ENCODE measurements around the gene TMBIM1.

Gene TMBIM1

DNA sequence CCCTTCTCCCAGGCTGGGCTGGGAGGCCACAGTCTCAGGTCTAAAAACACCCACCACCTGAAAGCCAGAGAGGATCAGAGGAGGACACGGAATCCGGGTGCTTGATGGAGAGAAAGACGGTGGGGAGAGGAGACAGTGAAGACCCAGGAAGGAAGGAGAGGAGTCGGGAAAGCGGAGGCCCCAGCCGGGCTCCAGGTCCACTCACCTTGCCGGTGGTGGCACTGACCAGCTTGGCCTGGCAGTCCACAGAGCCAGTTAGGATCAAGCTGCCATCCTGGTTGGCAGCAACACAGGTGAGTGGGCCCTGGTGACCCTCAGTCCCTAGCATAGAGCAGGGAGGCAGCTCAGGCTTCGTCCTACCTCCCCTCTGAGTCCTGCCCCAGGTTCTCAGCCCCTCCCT is 26.7 kb downstream of the TMBIM1 start:
- TF ChIP-seq, protein P1, sequence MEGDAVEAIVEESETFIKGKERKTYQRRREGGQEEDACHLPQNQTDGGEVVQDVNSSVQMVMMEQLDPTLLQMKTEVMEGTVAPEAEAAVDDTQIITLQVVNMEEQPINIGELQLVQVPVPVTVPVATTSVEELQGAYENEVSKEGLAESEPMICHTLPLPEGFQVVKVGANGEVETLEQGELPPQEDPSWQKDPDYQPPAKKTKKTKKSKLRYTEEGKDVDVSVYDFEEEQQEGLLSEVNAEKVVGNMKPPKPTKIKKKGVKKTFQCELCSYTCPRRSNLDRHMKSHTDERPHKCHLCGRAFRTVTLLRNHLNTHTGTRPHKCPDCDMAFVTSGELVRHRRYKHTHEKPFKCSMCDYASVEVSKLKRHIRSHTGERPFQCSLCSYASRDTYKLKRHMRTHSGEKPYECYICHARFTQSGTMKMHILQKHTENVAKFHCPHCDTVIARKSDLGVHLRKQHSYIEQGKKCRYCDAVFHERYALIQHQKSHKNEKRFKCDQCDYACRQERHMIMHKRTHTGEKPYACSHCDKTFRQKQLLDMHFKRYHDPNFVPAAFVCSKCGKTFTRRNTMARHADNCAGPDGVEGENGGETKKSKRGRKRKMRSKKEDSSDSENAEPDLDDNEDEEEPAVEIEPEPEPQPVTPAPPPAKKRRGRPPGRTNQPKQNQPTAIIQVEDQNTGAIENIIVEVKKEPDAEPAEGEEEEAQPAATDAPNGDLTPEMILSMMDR (IDR thresholded peaks at IDR 0.05; ENCODE audit: low read depth, low read length): no peak

DNA sequence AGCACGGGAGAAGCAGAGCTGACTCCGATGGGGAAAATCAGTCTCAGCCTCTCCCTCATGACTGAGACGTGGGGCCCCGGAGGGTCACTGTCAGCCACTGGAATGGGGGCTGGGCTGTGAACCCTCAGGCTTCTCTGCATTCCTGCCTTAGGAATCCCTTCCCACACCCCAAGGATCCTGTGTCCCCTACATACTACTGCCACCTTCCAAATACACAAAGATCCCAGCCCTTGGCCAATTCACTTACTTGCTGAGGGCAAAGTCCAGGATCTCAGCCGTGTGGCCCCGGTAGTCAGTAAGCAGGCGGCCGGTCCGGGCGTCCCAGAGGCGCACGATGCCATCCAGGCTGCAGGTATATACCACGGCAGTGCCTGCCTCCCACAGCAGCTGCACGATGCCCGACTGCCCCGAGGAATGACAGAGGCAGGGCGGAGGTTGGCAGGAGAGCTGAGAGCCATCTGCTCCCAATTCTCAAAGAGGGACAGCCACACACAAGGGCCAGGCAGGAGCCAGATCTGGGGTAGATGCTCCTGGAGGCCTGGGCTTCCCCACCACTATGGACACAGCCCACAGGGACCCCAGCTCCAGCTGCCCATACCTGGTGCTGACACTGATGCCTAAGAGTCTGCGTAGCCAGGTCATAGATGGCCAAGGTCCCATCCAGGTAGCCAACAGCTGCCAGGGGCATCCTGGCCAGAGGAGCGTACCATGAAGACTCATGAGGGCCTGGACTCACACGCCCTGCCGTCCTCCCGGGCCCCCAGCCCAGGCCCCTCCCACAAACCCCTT is 27.3 kb downstream of the TMBIM1 start:
- in situ Hi-C loops (cut with HindIII; ENCODE audit: low sequenced_read_pairs): no loop called here
- H3K4me3 ChIP-seq (ENCODE audit: low read depth, low read length): no peak overlapping the region
- no peak for DNase-seq (ENCODE audit: low read depth, low spot score)
- TF ChIP-seq, protein P1 (IDR thresholded peaks at IDR 0.05; ENCODE audit: low read depth, low read length): no peak

More for the DNA sequence above, 26.7 kb downstream of the TMBIM1 start:
- DNase-seq (ENCODE audit: low read depth, low spot score): no peak
- in situ Hi-C loops (cut with HindIII; ENCODE audit: low sequenced_read_pairs): no loop called here
- no peak overlapping the region for H3K4me3 ChIP-seq (ENCODE audit: low read depth, low read length)

DNA sequence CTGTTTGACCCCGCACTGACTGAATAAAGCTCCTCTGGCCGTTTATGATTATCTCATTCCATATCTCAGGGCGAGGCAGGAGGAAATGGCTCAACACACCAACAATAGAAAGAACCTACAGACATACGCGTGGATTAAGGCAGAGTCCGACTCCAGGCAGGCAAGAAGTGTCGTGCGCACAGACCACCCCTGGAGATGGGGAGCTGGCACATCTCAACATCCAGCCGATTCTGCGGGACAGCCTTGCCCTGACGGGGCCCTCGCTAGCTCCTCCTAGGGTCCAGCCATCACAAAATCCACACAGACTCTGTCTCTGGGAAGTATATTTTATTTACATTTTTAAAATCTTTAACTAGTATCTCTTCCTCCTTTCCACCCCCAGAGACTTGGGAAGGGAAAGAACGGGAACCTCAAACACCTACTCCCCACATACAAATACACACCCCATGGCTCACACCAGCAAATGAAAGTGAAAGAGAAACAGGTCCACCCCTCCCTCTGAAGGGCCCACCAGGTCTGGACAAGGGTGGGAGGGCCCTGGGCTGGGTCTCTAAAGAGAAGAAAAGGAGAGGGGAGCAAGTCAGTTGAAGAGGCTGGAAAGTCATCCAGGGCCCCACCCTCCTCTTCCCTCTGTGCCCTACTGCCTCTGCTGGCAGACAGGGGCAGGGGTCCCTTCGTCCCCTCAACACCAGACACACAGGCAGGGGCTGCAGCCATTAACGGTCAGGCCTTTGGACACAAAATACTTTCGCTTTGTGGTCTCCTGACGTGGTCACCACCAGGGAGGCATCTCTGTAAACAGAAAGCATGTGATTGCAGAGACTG is 28.3 kb downstream of the TMBIM1 start:
- in situ Hi-C loops (cut with HindIII; ENCODE audit: low sequenced_read_pairs): no loop called here
- no peak for DNase-seq (ENCODE audit: low read depth, low spot score)
- H3K4me3 ChIP-seq (ENCODE audit: low read depth, low read length): no peak overlapping the region
- TF ChIP-seq, protein P1 (IDR thresholded peaks at IDR 0.05; ENCODE audit: low read depth, low read length): peak; percentile 15

DNA sequence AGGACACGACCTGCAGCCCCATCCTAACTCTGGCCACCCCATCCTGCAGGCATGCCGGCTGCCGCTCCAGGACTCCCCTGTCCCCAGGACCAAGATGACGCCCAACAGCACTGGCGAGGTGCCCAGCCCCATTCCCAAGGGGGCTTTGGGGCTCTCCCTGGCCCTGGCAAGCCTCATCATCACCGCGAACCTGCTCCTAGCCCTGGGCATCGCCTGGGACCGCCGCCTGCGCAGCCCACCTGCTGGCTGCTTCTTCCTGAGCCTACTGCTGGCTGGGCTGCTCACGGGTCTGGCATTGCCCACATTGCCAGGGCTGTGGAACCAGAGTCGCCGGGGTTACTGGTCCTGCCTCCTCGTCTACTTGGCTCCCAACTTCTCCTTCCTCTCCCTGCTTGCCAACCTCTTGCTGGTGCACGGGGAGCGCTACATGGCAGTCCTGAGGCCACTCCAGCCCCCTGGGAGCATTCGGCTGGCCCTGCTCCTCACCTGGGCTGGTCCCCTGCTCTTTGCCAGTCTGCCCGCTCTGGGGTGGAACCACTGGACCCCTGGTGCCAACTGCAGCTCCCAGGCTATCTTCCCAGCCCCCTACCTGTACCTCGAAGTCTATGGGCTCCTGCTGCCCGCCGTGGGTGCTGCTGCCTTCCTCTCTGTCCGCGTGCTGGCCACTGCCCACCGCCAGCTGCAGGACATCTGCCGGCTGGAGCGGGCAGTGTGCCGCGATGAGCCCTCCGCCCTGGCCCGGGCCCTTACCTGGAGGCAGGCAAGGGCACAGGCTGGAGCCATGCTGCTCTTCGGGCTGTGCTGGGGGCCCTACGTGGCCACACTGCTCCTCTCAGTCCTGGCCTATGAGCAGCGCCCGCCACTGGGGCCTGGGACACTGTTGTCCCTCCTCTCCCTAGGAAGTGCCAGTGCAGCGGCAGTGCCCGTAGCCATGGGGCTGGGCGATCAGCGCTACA is 29.4 kb downstream of the TMBIM1 start:
- DNase-seq (ENCODE audit: low read depth, low spot score): no peak
- in situ Hi-C loops (cut with HindIII; ENCODE audit: low sequenced_read_pairs): no loop called here
- TF ChIP-seq, protein P1 (IDR thresholded peaks at IDR 0.05; ENCODE audit: low read depth, low read length): no peak
- H3K4me3 ChIP-seq (ENCODE audit: low read depth, low read length): no peak overlapping the region

DNA sequence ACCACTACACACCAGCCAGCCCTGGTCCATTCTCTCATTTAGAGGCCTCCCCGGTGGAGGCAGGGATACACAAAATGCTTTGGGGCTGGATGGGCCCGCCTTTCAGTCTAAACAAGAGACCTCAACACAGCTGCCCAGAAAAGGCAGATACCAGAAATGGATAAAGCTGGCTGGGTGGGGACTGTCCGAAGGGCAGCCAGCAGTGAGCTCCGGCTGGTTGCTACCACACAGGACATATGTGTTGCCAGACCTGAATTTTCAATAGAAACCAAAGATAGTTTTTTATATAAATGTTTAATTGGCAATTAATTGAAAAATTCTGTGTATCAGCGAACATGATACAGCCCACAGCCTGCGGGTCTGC is 30.1 kb downstream of the TMBIM1 start:
- in situ Hi-C loops (cut with HindIII; ENCODE audit: low sequenced_read_pairs): no loop called here
- TF ChIP-seq, protein P1 (IDR thresholded peaks at IDR 0.05; ENCODE audit: low read depth, low read length): no peak
- DNase-seq (ENCODE audit: low read depth, low spot score): no peak
- no peak overlapping the region for H3K4me3 ChIP-seq (ENCODE audit: low read depth, low read length)

All from astrocyte of the spinal cord (primary cell).